Anterior cingulate cortex (tissue), 58 donors: Measurements from ENCODE around the gene MVB12B.
"Not testable (repeated sequence)": the region's sequence is repeated elsewhere in the genome, so short reads cannot be mapped to it uniquely, and the experiment has no call there.

Source experiments
- DNase-seq, 58 donors: peaks; one replicate each; lab custom pipeline; 2025; lab: John Stamatoyannopoulos, UW

The MVB12B gene, protein sequence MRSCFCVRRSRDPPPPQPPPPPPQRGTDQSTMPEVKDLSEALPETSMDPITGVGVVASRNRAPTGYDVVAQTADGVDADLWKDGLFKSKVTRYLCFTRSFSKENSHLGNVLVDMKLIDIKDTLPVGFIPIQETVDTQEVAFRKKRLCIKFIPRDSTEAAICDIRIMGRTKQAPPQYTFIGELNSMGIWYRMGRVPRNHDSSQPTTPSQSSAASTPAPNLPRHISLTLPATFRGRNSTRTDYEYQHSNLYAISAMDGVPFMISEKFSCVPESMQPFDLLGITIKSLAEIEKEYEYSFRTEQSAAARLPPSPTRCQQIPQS

DNA sequence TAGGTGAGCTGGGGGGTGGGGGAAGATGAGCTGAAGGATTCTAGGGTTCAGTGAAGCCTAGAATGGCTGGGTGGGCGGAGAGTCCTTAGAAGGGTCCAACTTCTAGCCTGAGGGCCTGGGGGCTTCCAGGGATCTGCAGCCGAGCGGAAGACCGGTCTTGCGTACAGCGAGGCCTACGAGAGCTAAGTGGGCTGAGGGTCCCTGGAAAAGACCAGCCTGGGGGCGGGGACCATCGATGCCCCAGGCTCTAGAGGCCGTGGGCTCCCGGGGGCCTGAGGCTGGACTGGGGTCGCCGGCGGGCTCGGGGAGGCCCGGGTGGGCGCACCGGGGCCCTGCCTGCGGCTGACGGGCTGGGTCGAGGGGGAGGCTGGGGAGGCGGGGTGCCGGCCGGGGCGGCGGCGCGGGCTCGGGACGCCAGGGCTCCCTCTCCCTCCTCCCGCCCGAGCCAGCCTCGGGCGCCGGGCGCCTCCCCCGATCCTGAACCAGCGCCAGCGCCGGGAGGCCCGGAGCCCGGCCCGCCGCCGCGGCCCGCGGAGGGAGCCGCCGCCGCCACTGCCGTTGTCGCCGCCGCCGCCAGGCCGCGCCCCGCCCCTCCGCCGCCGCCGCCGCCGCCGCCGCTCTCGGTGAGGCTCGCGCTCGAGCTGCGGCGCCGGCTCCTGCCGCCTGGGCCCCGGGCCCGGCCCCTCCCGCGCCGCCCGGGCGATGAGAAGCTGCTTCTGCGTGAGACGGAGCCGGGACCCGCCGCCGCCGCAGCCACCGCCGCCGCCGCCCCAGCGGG is at the start of gene MVB12B:
Gene MVB12B, plus strand, starts transcription at position 602 of the 778 bp plus-strand sequence. Its CDS starts 101 bp downstream, at position 703.
- DNase-seq = peak in 11 of 58 donors; percentile 42 to 59 (median 54)

DNA sequence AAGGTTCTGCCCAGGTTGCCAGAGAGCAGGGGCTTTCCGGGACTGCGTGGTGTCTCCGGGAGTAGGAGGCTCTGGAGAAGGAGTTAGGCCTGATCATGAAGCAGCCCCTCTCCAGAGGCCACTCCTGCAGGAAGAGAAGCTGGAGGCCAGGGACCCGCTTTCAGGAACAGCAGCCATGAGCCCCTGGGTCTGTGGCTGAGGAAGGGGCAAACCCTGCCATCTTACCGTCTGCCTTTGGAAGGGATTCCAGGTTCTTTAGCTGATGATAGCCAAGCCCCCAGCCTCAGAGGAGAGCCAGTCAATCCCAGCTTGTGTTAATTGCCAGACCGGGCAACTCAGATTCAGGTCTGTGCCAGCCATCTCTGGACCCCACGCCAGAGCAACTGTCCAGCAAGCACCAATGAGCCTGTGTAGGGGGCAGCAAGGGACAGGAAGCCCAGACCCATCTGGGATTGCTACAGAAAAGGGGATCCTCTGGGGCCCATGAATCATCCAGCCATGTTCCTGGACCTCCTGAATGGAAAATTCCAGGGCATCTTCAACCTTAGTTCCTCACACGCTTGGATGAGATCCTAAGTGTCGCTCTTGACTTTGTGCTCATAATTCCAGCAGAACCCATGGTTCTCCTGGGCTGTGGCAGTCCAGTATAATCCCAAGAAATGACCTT is 42.7 kb upstream of the MVB12B start:
- DNase-seq = no peak

DNA sequence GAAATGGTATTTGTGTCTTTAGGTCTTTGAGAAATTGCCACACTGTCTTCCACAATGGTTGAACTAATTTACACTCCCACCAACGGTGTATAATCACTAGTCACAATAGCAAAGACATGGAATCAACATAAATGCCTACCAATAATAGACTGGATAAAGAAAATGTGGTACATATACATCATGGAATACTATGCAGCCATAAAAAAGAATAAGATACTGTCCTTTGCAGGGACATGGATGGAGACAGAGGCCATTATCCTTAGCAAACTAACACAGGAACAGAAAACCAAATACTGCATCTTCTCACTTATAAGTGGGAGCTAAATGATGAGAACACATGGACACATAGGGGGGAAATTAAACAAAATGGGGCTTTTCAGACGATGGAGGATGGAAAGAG is 41.0 kb upstream of the MVB12B start:
- not testable (repeated sequence) for DNase-seq

DNA sequence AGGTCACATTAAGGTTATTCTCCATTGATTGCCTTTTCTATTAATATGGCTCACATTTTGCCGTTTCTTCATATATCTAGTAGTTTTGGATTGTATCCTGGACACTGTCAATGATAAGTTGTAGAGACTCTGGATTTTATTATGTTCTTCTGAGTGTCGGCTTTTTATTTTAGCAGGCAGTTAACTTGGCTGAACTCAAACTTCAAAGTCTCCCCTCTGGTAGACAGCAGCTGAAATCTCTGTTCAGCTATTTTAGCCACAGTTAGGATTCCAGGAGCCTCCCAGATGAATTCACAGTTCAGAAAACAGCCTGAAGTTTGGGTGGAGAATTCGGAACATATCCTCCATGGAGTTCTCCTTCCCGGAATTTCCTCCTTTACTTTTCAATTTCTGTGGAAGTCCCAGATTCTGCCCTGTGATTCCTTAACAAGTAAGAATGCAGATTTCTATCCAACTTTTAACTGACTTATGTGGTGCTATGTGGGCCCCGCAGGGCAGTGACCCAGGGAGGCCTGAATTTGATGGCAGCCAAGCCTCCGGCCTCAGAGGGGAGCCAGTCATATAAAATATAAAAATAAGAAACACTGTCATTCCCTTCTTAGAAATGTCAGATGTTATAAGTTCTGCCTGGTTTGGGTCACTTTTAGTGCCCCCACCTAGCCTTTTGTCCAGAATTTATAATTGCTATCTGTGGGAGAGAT is 39.3 kb upstream of the MVB12B start:
- DNase-seq = no peak

DNA sequence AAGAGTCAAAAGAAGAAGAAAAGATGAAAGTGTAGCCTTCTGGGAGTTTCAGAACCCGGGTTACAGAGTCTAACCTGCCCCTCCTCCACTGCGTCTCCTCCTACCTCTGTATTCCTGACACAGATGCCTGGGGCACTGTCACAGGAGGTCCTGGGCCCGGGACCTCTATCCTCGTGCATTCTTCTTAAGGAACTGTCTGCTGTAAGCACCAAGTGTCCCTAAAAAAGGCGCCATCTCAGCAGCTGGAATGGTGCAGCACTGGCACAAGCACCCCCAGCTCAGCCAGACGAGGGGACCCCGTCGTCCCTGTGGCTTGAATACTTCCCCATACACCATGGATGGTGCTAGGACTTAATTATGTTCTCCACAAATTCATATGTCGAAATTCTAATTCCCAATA is 35.8 kb upstream of the MVB12B start:
- DNase-seq = no peak

DNA sequence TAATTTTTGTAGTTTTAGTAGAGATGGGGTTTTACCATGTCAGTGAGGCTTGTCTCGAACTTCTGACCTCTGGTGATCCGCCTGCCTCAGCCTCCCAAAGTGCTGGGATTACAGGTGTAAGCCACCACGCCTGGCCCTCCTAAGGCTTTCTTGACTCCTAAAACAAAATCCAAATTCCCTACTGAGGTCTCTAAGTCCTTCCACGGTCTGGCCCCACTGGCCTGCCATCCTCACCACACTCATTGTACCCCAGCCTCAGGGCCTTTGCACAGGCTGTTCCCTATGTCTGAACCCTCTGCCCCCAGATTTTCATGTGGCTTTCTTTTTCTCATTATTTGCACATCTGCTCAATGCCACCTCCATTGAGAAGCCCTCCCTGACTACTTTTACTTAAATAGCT is 34.7 kb upstream of the MVB12B start:
- no peak for DNase-seq

DNA sequence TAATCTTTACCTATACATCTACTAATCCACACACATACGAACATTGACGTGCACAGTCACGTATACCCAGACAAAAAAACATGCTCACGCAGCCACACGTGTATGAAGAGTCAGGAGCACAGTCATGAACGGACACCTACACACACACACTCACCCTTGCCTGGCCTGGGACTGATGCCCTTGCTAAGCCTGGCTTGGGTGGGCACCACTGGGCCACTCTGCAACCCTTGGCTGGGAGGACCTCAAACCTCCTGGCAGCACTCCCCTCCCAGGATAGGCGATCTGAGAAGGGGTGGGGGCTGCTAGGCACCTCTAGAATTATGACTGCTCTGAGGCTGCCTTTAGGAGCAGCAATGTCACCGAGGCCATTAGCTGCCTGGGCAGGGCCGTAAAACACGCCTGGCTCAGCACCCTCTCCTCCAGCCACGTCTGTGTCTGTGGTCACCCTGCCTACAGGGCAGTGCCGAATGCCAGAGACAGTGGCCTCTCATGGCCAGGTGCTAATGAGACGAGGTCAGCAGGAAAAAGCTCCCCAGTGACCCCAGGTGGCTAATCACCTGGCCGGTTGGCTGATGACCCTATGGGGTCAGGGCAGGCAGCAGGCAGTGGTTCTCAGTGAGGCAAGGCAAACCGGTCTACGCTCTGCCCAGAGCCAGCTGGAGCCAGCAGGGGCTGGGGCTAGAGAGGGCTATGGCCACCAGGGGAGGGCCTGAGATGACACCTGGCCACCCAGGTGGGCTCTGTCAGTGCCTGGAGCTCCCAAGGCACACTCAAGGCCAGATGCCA is 33.7 kb upstream of the MVB12B start:
- no peak for DNase-seq

DNA sequence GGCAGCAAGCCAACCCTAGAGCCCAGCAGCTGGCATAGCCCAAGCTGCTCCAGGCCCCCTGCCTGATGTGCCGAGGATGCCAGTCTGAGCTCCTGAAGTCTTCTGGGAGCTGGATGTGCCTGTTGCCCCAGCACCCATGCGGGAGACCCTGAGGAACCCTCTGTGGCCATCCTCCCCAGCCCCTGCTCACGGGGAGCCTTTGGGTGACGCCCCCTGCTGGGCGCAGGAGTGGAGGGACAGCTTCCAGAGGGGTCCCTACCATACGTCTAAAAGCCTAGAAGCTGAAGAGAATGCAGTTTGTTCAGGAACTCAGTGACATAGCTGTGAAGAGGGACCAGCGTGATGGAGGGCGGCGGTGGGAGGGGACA is 33.1 kb upstream of the MVB12B start:
- DNase-seq = no peak

DNA sequence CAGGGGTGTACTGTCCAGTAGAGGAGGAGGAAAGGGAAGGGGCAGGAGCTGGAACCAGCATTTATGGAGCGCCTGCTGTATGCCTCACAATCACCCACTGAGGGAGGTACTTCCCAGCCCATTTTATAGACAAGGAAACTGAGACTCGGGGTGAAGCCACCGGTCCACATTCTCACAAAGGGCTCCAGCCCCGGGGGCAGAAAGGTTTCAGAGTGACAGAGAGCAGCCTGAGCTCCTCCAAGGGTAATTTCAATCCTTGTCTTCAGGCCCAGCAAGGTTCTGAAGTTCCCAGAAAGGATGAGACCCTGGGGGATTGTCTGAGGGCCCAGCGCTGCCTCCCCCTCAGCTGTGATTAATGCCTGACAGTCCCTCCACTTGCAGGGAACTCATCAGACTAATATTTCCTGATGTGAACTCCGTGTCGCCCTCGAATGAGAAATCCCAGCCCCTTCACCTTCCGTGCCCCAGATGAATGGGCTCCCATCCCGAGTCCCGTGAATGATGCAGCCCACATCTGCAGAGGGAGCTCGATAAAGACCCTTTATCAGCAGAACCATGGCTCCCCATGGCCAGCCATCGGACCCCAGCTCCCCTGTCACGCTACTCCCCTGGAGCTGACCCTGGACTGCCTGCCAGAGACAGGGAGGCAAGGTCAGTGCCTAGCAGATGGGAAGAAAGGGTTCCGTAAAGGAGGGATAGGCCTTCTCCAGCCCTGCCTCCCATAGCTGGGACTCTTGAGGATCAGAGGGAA is 32.1 kb upstream of the MVB12B start:
- DNase-seq = no peak

DNA sequence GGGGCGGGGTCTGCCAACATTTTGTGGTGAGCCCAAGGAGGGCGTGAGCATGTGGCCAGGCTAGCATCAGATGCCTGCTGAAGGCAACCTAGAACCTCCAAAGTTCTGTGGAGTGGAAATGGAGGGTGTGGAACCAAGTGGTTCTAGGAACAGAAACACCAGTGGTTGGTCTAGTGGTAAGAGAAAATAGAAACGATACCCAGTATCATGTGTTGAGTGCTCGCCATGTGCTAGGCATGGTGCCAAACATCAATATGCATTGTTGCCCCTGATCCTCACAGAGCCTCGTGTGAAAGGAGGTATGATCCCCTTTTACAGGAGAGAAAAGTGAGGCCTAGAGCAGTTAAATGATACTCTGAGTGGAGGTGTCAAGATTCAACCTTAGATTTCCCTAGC is 31.5 kb upstream of the MVB12B start:
- no peak for DNase-seq

DNA sequence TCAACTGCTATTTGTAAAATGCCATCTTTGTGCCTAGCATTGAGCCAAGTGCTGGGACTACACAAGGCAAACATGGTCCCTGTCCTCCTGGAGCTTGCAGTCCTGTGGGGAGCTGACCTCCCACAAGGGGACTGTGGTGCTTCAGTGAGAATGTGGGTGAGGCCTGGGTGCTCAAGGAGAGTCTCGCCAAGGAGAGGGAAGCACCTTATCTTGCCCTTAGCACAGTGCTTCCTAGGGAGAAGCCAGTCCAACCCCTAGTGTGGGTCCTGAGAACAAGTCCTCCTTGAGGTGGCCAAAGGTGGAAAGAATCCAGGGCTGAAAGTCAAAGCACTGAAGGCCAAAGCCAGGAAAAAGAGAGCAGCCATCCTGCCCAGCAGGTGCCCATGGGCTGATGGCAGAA is 31.1 kb upstream of the MVB12B start:
- no peak for DNase-seq

DNA sequence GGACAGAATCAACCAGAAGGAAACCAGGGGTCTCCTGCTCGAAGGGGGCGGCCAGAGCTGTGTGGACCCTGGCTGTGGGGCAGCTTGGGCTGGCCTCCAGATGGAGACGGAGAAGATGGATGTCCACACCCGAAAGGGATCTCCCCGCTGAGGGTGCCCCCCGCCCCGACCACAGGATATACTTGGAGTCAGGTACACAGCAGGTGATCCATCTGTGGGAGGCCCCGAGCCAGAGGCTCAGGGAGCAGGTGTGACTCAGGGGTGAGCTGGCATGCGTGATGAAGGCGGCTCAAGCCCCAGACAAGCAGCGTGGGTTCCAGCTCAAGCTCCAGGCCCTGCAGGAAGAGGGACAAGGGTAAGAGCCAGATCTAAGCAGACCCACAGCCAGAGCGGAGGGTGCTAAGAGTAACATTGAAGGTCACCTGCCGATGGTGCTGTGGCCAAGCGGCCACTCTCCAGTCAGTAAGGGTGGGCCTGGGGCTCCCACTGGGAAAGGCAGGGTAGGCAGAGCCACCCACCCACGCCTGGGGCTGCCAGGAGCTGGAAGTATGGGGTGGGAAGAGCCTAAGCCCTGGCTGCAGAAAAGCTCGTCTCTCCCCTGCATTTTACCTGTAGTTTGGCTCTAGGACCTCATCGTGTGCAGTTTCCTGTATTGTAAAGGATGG is 30.6 kb upstream of the MVB12B start:
- DNase-seq = no peak

DNA sequence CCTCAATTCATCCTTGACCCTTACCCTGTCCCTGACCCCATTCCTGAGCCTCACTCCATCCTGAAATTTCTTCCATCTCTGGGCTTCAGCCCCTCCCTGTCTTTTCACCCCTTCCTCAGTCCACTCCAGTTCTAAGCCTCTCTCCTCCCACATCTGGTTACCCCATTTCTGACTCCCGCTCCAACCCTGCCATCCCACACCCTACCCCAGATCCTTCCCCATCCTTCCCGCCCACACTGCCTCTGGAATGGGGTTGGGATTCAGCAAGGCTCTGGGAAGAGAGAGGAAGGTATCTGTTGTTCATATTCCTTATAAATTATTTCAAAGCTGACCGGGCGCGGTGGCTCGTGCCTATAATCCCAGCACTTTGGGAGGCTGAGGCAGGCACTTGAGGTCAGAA is 29.9 kb upstream of the MVB12B start:
- DNase-seq = no peak

DNA sequence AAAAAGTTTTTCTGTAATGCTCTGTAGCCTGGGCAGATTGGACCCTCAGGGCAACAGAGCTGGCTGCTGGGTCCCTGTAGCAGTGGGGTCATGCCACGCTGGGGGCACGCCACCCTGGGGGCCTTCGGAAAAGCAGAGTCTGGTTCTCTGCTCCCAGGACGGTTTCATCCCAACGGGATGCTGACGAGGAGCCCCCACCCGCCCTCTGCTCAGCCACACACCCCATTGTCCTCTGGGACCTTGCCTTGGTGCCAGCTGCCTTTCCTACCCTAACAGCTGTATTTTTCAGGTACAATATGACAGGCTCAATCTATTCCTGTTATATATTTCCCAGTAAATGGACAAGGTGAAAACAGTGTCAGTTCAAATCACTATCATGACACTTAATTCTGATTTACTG is 29.0 kb upstream of the MVB12B start:
- DNase-seq = peak in 10 of 58 donors; percentile 8 to 51 (median 19)

DNA sequence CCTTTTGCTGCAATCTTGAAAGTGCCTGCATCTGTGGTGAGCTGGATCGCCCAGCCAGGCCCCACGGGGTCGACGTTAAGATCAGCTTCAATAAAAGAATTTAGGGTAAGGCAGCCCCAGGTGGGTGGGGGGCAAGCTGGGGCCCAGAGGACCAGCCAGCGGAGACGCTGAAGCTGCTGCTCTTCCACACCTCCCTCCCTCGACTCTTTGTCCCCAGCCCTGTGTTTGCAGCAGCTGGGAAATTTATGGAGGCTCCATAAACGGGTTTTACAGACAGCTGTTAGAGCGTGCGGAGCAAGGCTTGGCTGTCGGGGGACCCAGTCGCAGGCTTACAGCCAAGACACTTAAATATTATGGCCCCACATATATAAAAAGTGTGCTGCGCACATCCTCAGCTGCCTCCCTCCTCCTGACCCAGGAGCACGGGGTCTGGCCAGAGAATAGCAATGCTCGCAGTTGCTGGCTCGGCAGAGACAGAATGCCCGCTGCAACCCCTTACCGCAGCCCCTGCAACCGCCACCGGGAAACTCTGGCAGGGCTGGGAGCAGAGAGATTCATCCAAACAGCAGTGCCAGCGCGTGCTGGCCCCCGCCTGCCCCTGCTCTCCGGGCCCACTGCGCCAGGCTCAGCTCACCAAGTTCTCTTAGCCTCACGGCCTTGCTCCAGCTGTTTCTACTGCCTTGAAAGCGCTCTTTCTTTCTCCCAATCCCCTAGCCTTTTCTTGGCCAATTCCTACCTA is 28.4 kb upstream of the MVB12B start:
- peak in 51 of 58 donors; percentile 11 to 88 (median 64) for DNase-seq

DNA sequence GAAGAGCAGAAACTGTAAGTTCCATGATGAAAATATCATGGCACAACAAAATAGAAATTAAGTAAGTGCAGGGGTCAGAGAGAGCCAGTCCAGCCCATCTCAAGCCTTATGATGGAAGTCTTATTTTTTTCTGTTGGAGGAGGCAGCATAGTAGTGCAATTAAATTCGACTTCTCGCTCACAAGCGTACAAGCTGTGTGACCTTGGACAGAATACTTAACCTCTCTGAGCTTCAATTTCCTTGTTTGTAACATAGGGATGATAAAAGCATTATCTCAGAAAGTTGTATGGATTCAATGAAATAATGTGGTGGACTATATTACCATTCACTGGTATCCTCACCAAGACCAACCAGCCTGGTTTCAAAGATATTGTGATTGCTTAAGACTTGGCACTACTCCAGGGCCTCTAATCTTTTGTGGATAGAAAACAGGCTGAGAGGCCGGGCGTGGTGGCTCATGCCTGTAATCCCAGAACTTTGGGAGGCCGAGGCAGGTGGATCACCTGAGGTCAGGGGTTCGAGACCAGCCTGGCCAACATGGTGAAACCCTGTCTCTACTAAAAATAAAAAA is 26.8 kb upstream of the MVB12B start:
- DNase-seq = no peak

DNA sequence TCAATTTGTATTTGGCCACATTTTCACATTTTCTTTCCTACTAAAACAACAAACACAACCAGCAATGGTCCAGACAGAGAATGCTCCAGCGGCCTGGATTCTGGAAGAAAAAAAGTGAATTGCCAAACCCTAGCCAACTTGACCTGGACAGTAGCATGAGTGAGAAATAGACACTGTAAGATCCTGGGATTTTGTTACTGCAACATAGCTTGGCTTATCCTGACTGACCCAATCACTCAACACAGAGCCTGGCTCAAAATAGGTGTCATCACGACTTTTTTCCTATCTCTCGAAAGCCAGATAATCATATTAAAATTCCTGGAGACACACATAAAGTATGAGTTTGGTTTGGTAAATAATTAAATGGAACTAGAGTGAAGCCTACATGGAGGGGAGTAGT is 25.4 kb upstream of the MVB12B start:
- no peak for DNase-seq
